HG02973 (cell line): ENCODE data around the gene ZBTB20.
"Not testable (repeated sequence)": the region's sequence is repeated elsewhere in the genome, so short reads cannot be mapped to it uniquely, and the experiment has no call there.

ENCODE experiments used
- ATAC-seq: cut with Tn5 transposase; IDR thresholded peaks from one replicate; pipeline ENCODE4 v1.9.1; 2021; ENCODE audit warnings: moderate library complexity; ENCODE audit not compliant: unreplicated experiment

ZBTB20 gene

DNA sequence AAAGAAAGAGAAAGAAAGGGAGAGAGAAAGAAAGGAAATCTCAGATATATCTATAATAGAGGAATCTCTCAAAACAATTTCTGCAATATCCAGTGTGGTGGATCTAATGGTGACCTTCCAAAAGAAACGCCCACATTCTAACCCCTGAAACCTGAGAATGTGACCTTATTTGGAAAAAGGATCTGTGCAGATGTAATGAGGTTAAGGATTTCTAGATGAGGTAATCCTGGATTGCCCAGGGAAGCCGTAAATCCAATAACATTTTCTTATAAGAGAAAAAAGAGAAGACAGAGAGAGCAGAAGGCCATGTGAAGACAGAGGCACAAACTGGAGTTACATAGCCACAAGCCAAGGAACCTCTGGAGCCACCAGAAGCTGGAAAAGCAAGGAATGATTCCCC lies 307.6 kb downstream of the ZBTB20 start:
- ATAC-seq = no peak

DNA sequence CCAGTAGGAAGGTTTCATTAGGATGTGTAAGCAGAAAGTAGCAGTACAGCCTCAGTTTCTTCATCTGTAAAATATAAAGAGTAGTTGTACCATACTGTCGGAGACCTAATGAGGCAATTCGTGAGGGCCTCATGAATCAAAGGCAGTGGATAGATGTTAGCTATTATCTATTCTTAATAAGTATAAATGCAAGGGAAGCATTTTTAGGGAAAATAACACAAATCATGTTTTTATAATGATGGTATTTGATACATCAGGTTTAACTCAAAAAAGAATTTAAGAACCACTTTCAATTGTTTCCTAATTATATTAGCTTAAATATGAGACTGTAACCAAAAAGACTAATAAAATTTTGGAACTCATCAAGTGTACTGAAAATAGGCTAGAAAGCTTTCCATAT lies 309.1 kb downstream of the ZBTB20 start:
- no peak for ATAC-seq

DNA sequence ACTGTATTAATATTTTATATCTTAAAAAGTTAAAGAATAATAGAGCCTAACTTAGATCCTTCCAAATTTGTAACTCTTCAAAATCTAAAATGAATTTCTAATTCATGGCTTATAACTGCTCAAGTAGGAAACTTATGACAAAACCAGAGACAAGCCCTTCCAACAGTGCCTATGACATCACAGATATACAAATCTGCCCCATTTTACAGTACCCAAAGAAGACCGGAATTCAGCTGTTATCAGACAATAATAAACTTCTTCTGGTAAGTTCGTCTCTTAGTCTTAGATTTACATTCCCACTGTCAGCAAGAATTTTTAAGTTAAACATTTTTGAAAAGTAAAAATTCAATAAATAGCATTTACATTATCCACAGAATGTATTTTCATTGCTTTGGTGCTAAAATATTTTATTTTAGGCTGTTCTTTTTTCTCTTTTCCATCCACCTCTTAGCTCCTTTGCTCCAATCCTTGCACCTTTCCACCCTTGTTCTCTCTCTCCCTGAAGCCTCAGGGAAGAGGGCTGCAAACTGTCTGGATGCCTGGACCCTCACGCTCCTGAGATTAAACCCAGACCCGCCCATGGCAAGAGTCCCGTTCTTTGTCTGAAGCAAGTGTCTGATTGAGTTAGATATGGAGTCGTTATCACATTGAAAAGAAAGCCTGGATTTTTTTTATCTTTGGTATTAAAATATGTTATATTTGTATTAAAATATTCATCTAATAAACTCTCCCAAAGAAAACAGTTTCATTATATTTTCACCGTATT lies 312.7 kb downstream of the ZBTB20 start:
- ATAC-seq = no peak

DNA sequence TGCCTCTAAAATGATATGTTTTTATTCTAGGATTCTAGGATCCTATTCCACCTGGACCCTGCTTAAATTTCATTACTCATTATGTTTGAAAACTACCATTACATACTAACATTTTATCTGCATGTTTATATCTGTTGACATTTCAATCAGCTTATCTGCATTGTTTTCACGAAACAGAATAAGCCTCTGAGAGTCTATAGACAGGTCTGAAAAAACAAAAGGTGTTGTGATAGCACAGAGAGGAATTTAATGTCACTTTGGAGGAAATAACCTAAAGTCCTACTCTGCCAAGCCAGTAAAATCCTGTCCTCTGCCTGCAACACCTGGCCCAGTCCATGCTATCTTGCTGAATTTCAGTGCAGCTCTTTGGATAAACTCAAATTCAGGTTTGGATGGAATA lies 315.2 kb downstream of the ZBTB20 start:
- ATAC-seq = no peak

DNA sequence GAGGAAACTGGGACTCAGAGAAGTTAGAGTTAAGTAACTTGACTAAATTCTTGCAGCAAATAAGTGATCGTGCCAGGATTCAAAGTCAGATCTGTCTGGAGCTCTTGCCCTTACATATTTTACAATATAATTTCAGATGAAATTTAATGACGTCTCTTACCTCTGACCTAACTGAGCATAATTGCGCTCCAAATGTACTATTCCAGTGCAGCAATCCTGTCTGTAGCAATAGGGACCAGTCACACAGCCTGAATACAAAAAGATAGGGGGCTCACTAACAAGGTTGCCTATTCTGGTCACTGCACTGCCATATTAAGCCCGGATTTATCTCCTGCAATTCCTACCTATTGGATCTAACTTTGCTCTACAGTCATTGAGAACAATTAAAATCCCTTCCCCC lies 316.4 kb downstream of the ZBTB20 start:
- no peak for ATAC-seq

DNA sequence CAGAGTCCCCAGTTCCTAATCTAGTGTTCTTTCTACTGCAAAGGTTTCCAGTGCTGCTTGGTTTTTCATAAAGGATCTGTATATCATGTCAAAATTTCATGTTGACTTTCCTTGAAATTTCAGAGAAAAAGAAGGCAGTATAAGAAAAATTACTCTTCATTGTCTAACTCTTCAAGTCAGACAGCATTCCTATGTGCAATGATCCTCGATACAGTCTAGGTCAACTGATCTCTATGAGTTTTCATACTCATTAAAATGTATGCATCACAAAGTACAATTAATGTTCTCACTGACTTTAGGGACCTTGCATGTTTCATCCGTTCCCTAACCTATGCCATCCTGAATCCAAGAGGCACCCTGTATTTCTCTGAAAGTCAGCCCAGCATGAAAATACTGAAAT lies 317.3 kb downstream of the ZBTB20 start:
- no peak for ATAC-seq

DNA sequence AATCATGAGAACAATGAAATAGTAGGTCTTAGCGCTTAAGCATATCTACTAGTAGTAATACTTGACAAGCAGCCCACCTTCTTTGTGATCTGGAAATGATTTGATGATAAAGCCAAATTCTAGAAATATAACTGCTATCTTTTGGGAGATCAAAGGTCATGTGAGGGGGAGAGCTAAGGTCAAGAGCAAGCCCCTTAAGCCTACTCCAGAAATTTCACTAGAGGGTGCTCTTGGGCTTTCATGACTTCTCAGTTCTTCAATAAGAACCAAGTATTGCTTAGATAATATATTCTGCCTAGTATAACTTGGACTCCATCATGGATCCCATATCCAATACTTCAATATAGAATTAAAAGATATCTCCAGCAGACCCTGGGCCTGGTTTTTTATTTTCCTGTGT lies 319.6 kb downstream of the ZBTB20 start:
- peak; percentile 76 for ATAC-seq

DNA sequence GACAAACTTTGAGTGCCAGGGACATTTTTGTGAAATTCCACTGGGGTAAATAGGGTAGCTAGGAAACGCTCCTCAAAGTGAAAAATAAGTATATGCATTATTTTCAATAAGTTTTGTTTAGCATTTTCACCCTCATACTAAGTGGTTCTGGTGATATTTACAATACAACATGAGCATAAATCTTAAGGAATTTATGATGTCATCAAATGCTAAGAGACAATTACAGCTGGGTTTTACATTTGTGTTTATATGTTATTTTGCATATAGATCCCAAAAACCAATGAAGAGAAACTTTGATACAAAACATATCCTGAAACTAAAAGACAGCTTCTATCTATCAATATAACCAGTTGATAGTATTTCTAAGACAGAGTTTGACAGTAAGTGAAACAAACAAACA lies 323.1 kb downstream of the ZBTB20 start:
- ATAC-seq = no peak

DNA sequence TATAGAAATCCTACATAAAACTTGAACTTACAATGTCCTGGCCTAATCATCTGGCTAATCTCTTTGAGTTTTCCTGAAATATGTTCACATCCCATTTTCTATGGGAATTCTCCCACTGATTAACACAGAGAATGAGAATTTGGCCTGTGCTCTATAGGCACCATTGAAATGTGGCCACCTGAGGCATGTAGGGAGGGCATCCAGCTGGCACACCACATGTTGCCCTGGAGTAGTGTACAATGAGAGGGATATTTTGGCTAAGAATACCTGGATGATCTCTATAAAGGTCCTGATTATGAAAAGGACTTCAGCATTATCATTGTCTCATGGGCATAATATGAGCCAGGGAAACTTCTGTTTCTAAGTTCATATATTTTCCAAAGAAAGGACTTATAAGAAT lies 324.0 kb downstream of the ZBTB20 start:
- no peak for ATAC-seq

DNA sequence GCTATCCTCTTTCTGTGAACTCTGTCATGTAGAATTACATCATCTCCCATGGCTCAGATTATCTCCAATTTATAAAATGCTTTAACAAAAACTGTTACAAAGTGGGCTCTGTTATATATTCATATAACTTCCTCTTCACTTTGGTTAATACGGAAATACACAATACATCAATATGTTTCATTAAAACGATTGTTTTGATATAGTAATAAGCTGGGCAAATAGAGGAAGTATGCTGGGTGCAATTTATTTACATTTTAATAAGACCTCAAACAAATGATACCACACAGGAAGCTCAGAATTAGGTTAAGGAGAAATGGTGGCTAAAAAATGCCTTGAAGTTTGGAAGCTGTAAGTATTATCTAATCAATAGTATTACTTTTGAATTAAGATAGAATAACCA lies 331.0 kb downstream of the ZBTB20 start:
- no peak for ATAC-seq

DNA sequence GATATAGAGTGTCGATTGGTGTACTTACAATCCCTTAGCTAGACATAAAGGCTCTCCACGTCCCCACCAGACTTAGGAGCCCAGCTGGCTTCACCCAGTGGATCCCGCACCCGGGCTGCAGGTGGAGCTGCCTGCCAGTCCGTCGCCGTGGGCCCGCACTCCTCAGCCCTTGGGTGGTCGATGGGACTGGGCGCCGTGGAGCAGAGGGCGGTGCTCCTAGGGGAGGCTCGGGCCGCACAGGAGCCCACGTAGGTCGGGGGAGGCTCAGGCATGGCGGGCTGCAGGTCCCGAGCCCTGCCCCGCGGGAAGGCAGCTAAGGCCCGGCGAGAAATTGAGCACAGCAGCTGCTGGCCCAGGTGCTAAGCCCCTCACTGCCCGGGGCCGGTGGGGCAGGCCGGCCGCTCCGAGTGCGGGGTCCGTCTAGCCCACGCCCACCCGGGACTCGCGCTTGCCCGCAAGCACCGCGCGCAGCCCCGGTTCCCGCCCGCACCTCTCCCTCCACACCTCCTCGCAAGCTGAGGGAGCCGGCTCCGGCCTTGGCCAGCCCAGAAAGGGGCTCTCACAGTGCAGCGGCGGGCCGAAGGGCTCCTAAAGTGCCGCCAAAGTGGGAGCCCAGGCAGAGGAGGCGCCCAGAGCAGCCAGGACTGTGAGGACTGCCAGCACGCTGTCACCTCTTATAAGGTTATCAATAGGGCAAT lies 334.4 kb downstream of the ZBTB20 start:
- not testable (repeated sequence) for ATAC-seq

DNA sequence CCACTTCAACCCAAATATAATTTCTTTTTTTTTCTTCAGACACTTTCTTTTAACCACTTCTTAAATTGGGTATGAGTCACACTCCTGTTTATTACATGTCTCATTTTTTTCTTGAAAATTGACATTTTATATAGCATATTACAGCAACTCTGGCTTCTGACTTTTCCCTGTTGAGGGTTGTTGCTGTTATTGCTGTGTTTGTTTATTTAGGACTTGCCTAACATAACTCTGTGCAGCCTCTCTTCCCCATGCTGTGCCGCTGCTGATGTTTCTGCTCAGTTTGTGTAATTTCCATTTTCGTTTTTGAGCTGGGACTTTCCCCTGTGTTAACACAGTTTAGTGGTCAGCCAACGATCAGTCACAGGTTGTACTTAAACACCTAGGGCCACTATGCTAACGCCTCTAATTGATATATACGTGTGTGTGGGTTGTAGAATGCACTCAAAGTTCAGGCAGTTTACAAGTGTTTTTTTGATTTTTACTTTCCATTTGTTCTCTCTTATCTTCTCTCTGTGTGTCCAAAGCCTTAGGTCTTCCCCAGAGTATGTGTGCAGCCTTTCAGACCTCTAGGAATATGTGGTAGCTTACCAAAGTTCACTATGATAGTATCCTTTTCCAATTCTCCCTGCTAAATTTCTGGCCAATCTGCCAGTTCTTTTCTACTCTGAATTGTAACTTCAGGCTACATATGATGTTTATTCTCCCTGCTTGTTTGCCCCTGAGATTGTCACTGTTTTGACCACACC lies 337.2 kb downstream of the ZBTB20 start:
- peak; percentile 99 for ATAC-seq

DNA sequence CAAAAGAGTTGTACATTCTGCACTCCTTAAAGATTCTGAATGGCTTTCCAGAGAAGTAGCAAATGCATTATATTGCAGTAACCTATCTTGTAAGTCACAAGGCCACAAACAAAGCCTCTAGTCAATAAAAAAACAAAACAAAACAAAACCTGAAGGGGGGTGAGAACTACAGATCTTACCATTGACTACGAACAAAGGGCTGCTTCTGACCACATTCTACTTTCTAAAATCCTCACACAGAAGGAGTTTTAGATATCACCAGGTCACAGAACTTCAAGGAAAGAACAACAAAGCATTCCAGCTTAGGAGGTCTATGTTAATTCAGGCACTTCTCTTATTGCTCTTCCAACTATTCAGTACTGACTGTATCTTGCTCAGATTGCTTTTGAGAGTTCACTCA lies 343.0 kb downstream of the ZBTB20 start:
- ATAC-seq = no peak

DNA sequence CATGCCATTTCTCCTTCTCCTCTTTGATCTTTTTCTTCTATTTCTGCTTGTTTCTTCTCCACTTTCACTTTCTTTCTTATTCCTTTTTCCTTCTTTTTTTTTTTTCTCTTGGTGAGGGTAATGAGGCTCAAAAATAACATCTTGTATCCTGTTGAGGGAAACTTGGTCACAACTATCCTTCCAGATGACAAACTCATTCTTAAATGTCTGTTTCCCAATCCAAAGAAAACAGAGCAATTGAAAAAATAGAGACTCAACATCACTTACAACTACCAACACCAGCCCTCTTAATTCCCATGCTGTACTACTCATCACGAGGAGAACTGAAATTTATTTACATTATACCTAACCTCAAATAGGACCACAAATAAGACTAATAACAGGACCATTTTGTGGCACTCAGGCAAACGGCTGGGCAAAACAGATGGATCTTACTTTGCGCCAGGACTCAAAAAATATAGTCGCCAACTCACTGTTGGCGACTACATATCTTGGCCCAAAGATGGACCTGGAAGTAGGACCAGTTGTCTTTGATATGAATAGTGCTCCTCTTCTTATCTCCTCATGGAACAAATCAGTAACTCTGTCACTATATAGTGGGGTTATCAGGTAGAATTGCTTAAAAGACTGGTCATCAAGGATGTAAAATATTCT lies 343.9 kb downstream of the ZBTB20 start:
- ATAC-seq = no peak

DNA sequence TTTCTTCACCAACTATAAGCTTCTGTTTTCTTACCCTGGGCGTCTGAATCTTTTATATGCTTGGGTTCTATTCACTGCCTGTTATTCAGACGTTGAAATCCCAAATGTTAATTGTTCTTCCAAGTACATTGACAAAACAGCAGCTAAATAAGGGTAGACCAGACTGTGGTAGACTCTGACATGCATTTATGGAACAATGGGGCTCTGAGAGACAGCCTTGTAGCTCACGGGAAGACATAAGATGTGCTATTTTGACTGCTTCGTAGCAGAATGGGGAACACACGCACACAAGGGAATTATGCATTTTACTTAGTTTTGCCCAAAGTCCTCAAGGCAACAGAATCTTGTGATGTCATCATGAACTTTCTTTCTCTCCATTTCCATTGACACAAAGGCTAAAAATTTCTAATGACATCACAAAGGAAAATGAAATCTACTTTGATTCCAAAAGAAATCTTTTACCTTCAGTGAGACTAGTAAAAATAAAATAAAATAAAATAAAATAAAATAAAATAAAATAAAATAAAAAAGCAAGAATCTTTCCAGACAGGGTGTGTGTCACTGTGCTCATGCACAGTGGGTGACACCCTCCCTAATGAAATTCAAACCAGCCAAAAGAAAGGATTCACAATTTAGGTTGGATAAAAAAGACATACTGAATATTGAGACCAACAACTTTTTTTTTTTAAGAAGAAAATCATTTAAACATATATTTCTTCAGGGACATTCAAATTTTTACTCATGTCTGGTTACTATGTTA lies 346.6 kb downstream of the ZBTB20 start:
- no peak for ATAC-seq

DNA sequence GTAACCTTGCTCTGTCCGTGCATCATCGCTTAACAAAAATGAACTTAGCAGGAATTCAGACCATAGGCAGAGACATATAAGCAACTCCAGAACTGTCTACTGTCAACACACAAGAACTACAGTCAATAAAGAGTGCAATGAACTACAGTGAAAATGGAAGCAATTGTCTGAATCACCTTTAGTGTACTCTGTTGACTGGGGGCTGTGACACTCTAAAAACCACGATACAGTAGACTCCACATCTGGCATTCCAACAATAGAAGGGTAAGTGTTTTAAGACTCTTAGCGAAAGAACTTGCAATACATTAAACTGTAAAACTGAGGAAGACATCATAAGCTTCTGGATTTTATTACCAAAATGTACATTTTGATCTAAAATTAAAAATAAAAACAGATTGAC lies 347.3 kb downstream of the ZBTB20 start:
- no peak for ATAC-seq

DNA sequence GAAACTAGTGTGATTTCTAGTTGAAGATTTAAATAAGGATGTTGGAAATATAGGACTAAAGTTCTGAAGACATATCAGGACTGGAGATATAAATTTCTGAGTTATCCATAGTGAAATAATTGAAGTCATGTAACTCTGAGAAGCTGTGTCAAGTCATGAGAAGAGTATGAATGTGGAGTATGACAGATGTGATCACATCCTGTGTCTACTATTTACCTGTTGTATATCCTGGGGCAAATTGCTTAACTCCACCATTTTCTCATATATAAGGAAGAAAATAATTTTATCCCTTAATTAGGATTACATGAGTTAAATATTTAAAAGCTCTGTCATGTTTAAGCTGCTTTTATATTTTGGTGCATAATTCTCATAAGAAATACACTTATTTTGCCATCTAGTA lies 350.3 kb downstream of the ZBTB20 start:
- ATAC-seq = no peak

DNA sequence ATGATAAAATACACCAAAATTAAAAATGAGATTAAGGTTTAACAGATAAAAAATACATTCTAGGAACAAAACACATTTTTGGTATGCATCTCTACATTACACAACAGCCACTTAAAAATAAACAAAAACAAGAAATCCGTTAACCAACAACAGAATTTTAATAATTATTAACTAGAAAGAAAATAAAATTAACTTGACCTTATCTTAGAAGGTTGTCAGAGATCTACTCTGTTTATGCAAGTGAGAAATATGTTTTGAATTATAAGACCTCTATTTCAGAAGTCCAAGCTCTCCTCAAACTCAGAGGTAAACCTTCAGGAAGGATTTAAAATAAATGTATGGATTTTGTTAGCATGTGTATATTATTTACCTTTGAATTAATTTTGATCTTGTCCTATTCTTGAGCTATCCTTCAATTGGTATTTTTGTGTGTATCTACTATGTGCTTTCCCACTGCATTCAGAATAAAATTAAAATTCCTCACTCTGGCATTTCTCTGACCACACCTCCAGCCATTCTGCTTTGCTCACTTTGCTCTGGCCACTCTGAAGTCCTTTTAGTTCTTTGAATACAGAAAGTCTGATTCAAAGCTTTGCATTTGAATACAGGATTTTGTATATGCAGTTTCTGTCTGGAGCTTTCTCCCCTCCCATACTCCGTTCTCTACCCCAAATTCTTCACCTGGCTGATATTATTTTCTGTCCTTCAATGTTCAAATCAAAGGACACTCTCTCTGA lies 352.0 kb downstream of the ZBTB20 start:
- no peak for ATAC-seq

DNA sequence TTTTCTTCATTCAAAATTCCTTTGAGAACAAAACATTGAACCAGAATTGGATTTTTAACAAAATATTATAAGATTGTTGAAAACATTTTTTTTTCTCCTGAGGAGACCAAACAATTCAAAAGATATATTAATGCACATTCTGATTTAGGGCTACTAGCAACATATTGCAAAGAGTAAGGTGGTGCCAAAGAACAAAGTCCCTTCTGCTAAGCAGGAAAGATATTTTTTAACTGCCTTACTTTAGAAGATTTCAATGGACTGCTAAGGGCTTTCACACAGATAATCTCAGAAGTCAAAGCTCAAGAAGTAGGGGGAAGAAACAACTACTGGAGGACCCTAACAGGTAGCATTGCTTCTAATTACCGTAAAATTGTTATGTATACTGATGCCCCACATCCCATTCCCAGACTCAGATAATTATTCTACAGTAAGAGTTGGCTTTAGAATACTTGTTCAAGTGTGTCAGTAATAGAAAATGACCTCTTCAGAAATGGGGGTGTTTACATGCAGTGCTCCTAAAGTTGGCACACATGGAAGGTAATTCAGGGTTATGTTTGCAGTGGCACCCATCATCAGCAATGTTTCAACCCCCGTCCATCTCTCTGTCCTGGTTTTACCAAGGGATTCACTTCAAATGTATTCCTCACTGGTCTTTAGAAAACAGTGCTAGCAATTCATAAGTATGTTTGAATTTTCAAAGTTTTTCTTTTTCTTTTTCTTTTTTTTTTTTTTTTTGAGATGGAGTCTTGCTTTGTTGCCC lies 354.7 kb downstream of the ZBTB20 start:
- no peak for ATAC-seq
